ENCODE data around the gene PLIN4. TPM values are rescaled to one million over a fixed set of nuclear protein-coding genes. Genes with fewer than 3 reads are reported as not detected.
A peak's percentile ranks its signal among the peaks of the same experiment; 100 is the strongest.

Gene PLIN4
- total RNA-seq, 1 donor from 2014 or later, result 58.1 TPM

DNA sequence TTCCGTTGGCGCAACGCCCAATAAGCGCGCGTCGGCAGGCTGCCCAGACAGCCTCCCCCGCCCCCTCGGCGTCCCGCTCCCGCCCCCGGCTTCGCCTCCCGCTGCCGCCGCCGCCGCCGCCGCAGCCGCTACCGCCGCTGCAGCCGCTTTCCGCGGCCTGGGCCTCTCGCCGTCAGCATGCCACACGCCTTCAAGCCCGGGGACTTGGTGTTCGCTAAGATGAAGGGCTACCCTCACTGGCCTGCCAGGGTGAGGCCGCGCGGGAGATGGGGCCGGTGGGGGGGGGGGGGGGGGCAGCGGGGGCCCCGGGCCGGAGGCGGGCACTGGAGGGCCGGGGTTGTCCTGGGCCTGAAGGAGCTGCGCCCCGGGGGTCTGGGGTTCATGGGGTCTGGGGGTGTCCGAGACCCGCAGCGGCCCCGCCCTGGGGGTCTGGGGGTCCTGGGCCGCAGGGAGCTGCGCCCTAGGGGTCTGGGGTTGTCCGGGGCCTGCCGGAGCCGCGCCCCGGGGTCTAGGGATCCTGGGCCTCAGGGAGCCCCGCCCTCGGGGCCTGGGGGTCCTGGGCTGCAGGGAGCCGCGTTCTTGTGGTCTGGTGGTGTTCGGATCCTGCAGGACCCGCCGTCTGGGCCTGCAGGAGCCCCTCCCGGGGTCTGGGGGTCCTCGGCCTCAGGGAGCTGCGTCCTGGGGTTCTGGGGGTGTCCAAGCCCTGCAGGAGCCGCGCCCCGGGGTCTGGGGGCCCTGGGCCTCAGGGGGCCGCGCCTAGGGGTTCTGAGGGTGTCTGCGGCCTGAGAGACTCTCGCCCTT lies 45.9 kb downstream of the PLIN4 start, which contains the start of gene HDGFL2:
Gene HDGFL2 (plus strand): TSS at position 124 of the 801 bp plus-strand sequence. CDS start 54 bp downstream, at position 178.
- DNase-seq (ENCODE audit: low spot score) (peak; percentile 98), ATAC-seq (no peak)
- intact Hi-C loops (cut with DNase I), result no loop called here

DNA sequence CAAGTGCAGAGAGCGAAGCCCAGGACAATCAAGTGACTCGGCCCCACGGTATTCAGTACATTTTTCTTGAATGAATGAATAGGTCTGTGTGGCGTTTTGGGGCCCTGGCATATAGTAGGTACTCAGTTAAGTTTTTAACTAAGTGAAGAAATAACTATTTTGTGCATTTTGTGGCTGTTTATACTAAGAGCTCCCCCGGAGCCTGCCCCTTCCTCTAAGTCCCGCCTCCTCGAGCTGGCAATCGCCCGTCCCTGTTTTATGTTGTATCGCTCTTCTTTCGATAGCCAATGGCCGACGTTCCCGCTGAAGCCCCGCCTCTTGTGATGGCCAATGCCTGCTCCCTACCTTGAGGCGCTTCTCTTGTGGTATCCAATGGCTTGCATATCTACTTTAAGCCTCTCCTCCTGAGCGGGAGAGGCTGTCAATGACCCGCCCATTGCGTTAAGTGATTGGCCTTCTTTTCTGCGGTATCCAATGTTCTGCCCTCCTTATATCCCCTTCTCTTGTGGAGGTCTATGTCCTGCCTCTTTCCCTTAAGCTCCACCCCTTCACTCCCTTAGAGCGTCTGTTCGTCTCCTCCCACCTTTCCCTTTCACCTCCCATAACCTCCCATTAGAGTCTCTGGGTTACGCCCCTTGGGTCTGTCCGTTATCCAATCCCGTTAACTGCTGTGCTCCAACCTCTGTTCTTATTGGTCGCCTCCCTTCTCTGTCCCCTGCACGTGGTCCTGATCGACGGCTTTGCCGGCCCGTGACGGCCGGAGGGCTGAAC lies 46.7 kb downstream of the PLIN4 start:
- intact Hi-C loops (cut with DNase I), result no loop called here
- ATAC-seq (peak; percentile 97), DNase-seq (ENCODE audit: low spot score) (peak; percentile 97)

DNA sequence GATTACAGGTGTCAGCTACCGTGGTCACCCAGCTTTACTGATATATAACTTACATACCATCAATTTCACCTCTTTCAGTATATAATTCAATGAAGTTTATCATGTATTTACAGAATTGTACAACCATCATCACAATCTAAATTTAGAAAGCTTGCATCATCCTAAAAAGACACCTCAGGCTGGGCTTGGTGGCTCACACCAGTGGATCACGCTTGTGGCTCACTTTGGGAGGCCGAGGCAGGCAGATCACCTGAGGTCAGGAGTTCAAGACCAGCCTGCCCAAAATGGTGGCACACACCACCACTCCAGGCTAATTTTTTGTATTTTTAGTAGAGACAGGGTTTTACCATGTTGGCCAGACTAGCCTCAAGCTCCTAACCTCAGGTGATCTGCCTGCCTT lies 50.5 kb downstream of the PLIN4 start:
- ATAC-seq (no peak), DNase-seq (ENCODE audit: low spot score) (no peak)
- intact Hi-C loops (cut with DNase I), result no loop called here

DNA sequence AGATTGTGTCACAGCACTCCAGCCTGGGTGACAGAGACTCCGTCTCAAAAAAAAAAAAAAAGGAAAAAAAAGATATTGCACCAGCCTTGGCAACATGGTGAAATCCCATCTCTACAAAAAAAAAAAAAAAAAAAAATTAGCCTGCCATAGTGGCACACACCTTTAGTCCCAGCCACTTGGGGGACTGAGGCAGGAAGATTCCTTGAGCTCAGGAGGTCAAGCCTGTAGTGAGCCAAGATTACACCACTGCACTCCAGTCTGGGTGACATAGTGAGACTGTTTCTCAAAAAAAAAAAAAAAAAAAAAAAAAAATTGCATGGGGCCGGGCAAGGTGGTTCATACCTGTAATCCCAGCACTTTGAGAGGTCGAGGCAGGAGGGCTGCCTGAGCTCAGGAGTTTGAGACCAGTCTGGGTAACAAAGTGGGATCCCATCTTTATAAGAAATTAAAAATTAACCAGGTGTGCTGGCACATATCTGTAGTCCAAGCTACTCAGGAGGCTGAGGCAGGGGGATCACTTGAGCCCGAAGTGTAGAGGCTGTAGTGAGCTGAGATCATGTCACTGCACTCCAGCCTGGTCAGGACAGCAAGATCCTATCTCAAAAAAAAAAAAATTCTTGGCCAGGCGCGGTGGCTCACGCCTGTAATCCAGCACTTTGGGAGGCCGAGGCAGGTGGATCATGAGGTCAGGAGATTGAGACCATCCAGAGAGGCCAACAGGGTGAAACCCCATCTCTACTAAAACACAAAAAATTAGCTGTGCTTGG lies 53.3 kb downstream of the PLIN4 start:
- ATAC-seq (no peak), DNase-seq (ENCODE audit: low spot score) (no peak)
- intact Hi-C loops (cut with DNase I), result no loop called here

DNA sequence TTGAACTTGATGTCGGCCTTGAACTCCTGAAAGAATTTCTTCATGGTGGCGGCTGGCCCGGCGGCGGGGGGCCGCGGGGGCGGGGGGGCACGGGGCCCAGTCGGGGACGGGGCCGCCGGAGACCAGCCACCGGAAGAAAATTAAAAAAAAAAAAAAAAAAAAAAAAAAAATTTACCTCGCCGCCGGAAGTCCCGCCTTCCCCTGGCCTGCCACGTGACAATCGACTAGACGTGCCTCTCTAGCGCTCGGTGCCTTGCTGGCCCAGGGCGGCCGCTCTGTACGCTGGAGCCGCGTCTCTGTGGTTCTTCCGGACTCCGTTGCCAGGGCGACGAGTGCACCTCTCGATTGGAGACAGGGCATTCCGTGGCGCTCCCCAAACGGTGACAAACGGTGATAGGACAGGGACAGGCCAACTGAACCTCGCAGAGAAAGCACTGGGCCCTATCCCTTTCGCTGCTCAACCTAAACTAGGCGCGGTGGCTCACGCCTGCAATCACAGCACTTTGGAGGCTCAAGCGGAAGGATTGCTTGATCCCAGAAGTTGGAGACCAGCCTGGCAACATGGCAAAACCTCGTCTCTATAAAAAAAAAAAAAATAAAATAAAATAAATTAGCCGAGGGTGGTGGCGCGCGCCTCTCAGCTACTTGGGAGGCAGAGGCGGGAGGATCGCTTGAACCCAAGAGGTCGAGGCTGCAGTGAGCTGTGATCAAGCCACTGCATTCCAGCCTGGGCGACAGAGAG lies 60.5 kb downstream of the PLIN4 start, which contains the start of gene UBXN6:
Gene UBXN6 (minus strand): TSS at position 141 of the 742 bp plus-strand sequence. CDS start 97 bp downstream, at position 44.
- ATAC-seq, result peak; percentile 90
- peak; percentile 98 for DNase-seq (ENCODE audit: low spot score)
- intact Hi-C loops (cut with DNase I), result no loop called here

DNA sequence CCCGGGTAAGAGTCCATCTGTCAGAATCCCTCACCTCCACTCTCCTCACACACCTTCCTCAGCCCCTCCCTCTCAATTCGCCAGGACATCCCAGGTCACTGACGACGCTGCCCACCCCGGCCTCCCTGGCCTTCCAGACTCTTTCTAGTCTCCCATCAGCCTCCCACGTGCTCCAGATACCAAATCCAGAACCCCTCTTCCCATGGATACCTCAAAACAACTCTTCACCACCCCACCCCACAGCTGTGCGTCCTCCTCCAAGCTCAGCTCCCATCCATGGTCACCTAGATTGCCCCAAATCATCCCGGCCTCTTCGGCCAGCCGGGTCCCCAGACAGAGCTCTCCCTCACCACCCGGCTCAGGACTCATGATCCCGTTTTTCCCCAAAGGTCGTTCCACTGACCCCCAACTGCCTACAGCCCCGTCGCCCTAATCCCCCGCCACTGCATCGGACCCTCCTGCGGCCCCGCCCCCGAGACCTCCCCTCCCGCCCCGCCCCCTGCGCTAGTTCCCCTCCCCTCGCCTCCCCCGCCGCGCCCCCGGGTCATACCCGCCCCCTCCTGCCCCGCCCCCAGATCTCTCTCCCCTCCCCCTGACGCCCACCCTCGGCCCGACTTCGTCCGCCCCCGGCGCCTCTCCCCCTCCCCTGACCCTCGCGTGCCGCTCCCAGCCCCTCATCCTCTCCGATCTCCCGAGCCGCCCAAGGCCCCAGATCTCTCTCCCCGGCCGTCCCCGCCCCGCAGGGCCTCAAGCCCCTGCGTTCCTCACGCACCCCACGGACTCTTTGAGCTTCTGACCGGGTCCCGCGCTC lies 61.2 kb downstream of the PLIN4 start:
- intact Hi-C loops (cut with DNase I), result no loop called here
- DNase-seq (ENCODE audit: low spot score) (peak; percentile 77), ATAC-seq (peak; percentile 31)

DNA sequence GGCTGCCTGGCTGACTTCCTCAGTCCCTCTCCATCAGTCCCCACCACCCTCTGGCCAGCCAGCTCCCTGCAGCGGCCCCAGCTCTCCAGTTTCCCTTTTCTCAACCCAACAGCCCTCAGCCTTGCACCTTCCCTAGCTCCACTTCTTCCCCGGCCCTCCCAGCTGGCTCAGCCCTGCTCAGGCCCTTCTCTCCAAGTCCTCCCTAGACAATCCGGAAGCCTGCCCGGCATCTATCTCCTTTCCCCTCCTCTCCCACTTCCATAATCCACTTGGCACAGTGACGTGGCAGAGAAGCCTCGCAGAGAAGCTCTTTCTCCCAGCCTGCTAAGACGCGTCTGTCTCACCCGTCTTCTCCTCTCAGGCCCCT lies 61.8 kb downstream of the PLIN4 start:
- intact Hi-C loops (cut with DNase I), result no loop called here
- peak; percentile 25 for ATAC-seq
- no peak for DNase-seq (ENCODE audit: low spot score)

DNA sequence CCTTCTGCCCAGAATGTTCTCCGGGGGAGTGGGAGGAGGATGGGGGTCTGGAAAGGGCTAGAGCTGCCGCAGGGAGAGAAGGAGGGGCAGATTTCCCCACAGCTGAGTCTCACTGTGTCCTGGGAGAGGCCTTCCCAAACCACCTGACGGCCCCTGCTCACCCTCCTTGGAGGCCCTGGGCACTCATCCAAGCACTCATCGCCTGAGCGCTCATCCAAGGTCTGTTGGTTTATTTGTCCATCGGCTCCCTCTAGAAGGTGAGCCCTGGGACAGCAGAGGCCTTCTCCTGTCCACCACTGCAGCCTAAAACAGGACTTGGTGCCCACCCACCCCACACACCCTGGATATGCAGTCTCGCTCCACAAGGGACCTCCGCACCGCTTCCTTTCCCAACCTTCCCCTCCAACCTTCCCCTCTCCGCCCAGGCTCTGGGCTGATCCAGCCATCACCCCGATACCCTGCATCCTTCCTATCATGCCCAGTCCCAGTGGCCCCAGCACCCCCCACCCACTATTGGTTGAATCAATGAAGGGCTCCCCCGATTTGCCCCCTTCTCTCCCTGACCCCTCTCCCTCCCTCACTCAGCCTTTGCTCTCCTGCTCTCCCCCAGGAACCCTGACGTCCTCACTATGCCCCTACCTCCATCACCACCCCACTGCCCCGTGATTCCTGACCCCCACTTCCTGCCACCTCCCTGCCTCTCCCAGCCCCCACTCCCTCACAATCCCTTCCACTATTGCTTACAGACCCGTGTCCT lies 62.4 kb downstream of the PLIN4 start:
- intact Hi-C loops (cut with DNase I), result no loop called here
- ATAC-seq (peak; percentile 78), DNase-seq (ENCODE audit: low spot score) (peak; percentile 86)

DNA sequence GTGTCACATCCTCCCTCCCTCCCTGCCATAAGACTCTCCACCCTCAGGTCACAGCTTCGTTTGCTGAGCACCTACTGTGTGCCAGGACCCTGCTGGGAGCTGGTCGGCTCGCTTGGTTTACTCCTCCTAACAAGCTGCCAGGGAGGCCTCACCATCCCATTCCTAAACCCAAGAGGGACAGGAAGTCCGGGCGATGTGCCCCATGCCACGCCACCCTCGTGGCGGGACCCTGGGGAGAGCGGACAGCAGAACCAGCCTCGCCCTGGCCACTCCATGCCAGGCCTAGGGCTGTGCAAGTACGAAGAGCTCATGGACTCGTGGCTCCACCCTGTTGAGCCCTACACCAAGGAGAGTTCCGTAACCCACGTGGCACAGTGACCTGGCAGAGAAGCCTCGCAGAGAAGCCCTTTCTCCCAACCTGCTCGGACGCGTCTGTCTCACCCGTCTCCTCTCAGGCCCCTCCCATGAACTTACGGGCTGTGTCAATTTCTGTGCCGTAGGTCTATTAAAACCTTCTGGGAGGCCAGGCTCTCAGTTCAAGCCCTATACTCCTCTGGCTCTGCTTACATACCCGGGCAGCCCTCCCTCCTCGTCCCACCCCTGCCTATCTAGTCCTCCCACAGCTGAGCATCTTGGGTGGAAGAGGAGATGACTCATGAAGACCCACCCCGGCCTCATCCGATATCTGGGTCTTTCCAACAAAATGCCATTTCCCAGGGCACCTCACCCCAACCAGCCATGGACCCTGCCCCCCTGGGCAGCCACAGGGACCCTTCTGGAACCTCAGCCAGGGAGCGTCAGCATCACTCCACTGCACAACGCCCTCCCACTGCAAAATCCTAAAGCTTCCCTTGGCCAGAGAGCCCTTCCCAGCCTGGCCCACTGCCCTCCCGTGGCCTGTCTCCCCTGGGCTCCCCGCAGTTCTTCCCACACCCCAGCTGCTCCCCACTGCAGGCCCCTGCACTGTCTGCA lies 63.3 kb downstream of the PLIN4 start:
- peak; percentile 39 for ATAC-seq
- no peak for DNase-seq (ENCODE audit: low spot score)
- intact Hi-C loops (cut with DNase I), result no loop called here

DNA sequence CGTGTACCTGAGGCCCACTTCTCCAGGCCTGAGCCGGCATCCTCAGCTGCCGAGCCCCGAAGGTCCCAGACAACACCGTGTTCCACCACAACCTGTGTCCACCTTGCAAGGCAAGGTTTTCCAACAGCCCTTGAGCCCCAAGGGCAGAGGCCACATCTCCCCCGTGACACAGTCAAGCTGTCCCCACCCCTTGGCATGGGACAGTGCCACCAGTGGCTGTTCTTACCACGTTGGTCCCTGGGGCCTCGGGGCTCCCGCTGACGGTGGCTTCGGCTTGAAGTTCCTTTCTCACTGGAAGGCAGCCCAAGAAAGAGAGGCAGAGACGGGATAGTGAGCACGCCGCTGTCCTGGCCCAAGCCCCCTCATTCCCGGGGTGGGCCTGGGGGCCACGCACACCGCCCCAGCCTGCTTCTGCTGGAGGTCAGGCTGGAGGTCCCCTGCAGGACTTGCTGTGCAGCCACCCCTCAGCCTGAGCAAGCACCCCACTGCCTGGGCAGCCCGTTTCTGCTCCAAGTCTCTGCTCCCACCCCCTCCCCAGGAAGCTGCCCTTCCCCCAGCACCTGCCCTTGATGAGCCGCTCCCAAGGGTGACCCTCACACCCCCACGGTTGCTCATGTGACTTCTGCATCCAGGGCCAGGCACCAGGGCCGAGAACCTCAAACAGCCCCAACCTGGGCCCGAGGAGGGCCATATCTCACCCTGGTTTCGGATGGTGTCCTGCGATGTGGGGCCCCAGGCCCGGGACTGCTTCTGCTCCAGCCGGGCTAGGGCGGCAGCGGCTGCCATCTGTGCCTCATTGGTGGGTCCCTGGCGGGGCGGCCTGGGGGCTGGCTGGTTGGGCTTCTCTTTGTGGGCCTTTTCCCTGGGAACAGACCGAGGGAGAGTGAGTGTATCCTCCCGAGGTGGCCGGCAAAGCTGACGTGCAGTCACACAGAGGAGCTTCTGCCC lies 64.8 kb downstream of the PLIN4 start:
- no peak for ATAC-seq
- intact Hi-C loops (cut with DNase I), result no loop called here
- no peak for DNase-seq (ENCODE audit: low spot score)

DNA sequence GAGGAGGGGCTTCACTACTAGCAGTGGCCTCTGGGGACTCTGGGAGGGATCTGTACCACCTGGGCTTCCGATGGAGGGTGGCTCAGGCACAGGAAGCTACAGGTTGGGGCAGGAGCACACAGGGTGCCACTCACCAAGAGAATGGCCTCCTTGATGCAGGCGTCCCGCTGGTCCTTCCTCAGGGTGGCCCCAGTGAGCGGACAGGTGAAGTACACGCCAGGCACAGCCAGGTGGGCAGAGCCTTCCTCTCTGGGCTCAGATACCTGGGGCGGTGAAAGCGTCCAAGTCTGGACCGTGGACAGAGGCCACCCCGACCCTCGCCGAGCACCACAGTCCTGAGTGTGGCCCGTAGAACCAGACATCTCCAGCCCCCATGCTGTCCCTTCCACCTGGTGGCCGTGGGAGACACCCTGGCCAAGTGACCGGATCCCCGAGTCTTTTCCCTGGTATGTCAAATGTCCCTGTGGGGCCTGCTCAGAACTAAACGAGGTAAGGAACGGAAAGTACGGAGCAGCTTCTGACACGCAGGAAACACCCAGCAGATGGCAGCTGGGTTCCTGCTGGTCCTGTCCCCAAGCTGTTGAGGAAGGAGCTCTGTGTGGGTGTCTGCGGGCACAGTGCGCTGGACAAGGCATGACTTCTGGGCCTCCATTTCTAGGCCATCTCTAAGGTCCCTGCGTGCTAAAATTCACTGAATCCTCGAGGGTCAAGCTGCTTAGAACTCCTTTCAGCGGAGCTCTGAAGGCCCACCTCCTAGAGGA lies 65.9 kb downstream of the PLIN4 start:
- no peak for ATAC-seq
- intact Hi-C loops (cut with DNase I), result no loop called here
- no peak for DNase-seq (ENCODE audit: low spot score)

Measured in sciatic nerve (tissue), 2 donors.